GM12878 (cell line): ENCODE results near the gene C16orf78. TPM values are rescaled to one million over a fixed set of nuclear protein-coding genes. Genes with fewer than 3 reads are reported as not detected.

Experiments
- CREB1 ChIP-seq: IDR thresholded peaks from 2 replicates; pipeline ENCODE4 v1.6.1; 2012; ENCODE audit warnings: low read depth, mild to moderate bottlenecking, inconsistent platforms
- KLF5 ChIP-seq: fragments of 450-650 bp; IDR thresholded peaks from 2 replicates; pipeline ENCODE4 v1.6.1; 2014; ENCODE audit warnings: mild to moderate bottlenecking; ENCODE audit not compliant: partially characterized antibody
- MYC ChIP-seq: IDR thresholded peaks from 2 replicates; pipeline ENCODE4 v1.6.1; 2011; ENCODE audit warnings: mild to moderate bottlenecking, low read length, moderate library complexity, inconsistent platforms; ENCODE audit not compliant: insufficient read depth, insufficient replicate concordance, insufficient read length, severe bottlenecking
- NFXL1 ChIP-seq: fragments of 450-650 bp; IDR thresholded peaks from 2 replicates; pipeline ENCODE4 v1.6.1; 2017; ENCODE audit warnings: antibody characterized with exemption, mild to moderate bottlenecking, borderline replicate concordance
- POLR2A ChIP-seq: IDR thresholded peaks from 2 replicates; pipeline ENCODE4 v1.6.1; 2011; ENCODE audit warnings: low read depth, mild to moderate bottlenecking, low read length
- RUNX3 ChIP-seq: IDR thresholded peaks from 2 replicates; pipeline ENCODE4 v1.6.1; 2012; ENCODE audit warnings: low read length, inconsistent platforms
- SREBF2 ChIP-seq: IDR thresholded peaks from 2 replicates; pipeline ENCODE4 v1.6.1; 2012; ENCODE audit warnings: mild to moderate bottlenecking, low read length
- ZNF274 ChIP-seq: IDR thresholded peaks from one replicate; pipeline ENCODE4 v1.8.0; 2011; ENCODE audit not compliant: insufficient read length, insufficient read depth
- polyA plus RNA-seq, 11 experiments: library from polyadenylated mRNA; depleted of rRNA in 4 of 11; unstranded in 6 of 11; stranded (reverse) in 5 of 11; fragments of >200 nt; fragmentation: Nextera tagmentation in 4 of 11; fragmentation: Illumina TruSeq in 1 of 11; extraction: Ambion mirVana in 4 of 11; extraction: Trizol in 1 of 11; gene quantifications; 1 replicate in 1 of 11; 2 replicates in 10 of 11; pipeline versions ENCODE4 v1.2.1 to v1.2.3, GENCODE V29; 2011 to 2016; ENCODE audit warnings: inconsistent platforms in 2 of 11, missing spikeins in 2 of 11, low read depth in 1 of 11
- total RNA-seq, 4 experiments: library from RNA; depleted of rRNA in 3 of 4; stranded (reverse); fragments of >200 nt in 3 of 4; fragmentation: Illumina TruSeq in 1 of 4; extraction: Trizol in 1 of 4; gene quantifications; 2 replicates each; pipeline versions ENCODE4 v1.2.1 to v1.2.3, GENCODE V29; 2013 to 2021
- TF ChIP-seq, protein P1 (sequence below): fragments of 450-650 bp; conservative IDR thresholded peaks from 2 replicates; pipeline ENCODE4 v1.6.1; 2017; ENCODE audit warnings: mild to moderate bottlenecking, moderate library complexity
- TF ChIP-seq, protein P2 (sequence below): fragments of 450-650 bp; IDR thresholded peaks from 2 replicates; pipeline ENCODE4 v1.6.1; 2017; ENCODE audit warnings: antibody characterized with exemption, mild to moderate bottlenecking, moderate library complexity

C16orf78 gene
- total and polyA plus RNA-seq, 10 of the 15 experiments (the other 5 are each of a cell fraction or from before 2014, with no cell fraction given) = not detected

DNA sequence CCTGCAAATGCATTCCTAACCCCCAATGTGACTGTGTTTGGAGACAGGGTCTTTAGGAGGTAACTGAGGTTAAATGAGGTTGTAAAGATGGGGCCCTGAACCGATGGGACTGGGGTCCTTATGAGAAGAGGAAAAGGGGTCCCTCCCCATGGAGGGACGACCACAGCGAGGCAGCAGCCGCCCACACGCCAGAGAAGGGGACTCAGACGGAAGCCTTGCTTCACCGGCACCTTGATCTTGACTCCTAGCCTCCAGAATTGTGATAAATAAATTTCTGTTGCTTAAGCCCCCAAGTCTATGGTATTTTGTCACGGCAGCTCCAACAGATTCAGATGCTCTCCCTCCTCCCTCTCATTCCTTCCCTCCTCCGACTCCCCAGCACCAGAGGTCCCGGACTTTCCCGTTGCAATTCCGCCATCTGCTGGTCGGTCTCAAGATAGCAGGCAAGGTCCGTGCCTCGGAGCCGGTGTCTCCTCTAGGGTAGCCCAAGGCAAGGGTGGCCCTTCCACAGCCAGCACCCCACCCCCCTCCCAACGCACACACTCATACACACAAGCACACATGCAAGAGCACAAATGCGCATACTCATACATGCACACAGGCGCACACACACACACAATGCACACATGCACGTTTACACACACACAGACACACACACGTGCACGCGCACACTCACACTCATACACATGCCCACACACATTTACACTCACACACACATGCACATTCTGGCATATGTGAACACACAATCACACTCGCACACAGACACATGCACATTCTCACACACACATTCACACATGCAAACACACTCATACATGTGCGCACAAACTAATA, 23.1 kb upstream of the C16orf78 start (continued):
- TF ChIP-seq MYC = no peak
- no peak for TF ChIP-seq SREBF2
- no peak for TF ChIP-seq CREB1
- no peak for TF ChIP-seq POLR2A
- TF ChIP-seq, protein P1, sequence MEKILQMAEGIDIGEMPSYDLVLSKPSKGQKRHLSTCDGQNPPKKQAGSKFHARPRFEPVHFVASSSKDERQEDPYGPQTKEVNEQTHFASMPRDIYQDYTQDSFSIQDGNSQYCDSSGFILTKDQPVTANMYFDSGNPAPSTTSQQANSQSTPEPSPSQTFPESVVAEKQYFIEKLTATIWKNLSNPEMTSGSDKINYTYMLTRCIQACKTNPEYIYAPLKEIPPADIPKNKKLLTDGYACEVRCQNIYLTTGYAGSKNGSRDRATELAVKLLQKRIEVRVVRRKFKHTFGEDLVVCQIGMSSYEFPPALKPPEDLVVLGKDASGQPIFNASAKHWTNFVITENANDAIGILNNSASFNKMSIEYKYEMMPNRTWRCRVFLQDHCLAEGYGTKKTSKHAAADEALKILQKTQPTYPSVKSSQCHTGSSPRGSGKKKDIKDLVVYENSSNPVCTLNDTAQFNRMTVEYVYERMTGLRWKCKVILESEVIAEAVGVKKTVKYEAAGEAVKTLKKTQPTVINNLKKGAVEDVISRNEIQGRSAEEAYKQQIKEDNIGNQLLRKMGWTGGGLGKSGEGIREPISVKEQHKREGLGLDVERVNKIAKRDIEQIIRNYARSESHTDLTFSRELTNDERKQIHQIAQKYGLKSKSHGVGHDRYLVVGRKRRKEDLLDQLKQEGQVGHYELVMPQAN = no peak
- no peak for TF ChIP-seq RUNX3
- TF ChIP-seq KLF5 = no peak
- TF ChIP-seq, protein P2, sequence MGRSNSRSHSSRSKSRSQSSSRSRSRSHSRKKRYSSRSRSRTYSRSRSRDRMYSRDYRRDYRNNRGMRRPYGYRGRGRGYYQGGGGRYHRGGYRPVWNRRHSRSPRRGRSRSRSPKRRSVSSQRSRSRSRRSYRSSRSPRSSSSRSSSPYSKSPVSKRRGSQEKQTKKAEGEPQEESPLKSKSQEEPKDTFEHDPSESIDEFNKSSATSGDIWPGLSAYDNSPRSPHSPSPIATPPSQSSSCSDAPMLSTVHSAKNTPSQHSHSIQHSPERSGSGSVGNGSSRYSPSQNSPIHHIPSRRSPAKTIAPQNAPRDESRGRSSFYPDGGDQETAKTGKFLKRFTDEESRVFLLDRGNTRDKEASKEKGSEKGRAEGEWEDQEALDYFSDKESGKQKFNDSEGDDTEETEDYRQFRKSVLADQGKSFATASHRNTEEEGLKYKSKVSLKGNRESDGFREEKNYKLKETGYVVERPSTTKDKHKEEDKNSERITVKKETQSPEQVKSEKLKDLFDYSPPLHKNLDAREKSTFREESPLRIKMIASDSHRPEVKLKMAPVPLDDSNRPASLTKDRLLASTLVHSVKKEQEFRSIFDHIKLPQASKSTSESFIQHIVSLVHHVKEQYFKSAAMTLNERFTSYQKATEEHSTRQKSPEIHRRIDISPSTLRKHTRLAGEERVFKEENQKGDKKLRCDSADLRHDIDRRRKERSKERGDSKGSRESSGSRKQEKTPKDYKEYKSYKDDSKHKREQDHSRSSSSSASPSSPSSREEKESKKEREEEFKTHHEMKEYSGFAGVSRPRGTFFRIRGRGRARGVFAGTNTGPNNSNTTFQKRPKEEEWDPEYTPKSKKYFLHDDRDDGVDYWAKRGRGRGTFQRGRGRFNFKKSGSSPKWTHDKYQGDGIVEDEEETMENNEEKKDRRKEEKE = no peak
- TF ChIP-seq ZNF274 = no peak
- peak; percentile 97 for TF ChIP-seq NFXL1
- TF ChIP-seq, all 136 proteins: peak for 6
